ENCODE measurements around the gene SHPK. TPM values are rescaled to one million over a fixed set of nuclear protein-coding genes. Genes with fewer than 3 reads are reported as not detected.

Gene SHPK, protein sequence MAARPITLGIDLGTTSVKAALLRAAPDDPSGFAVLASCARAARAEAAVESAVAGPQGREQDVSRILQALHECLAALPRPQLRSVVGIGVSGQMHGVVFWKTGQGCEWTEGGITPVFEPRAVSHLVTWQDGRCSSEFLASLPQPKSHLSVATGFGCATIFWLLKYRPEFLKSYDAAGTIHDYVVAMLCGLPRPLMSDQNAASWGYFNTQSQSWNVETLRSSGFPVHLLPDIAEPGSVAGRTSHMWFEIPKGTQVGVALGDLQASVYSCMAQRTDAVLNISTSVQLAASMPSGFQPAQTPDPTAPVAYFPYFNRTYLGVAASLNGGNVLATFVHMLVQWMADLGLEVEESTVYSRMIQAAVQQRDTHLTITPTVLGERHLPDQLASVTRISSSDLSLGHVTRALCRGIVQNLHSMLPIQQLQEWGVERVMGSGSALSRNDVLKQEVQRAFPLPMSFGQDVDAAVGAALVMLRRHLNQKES
- 21.8 and 29.0 TPM in 2 replicates for total RNA-seq

DNA sequence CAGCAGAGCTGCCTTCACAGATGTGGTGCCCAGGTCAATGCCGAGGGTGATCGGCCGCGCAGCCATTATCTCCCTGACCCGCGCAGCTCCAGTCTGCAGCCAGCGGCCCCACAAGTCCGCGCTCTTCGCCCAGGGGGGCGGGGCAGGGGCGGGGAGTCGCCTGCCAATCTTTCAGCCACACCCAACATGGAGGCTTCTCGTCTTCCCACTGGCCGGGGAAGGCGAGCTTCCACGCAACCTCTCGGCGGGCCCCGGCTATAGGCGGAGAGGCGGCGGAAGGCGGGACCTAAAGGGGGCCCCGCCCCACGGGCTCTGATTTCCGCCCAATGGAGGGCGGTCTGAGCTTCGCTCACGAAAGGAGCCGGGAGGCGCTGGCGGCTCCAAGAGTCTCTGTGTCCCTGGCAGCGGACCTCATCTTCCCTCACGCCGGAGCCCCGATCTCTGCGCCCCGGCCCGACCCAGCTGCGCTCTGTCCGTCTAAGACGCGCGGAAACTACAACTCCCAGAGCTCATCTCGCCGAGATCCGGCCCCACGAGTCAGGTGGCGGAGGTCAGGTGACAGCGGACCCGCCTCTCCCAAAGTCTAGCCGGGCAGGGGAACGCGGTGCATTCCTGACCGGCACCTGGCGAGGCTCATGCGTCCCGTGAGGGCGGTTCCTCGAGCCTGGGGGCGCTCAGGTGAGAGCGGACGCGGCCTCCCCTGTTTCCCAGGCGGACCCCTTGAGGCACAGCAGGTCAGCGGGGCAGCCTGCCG lies at the start of gene SHPK, which contains the start of gene CTNS:
Gene SHPK (minus strand): TSS at position 97 of the 754 bp plus-strand sequence. CDS start 31 bp downstream, at position 66.
Gene CTNS (plus strand): TSS at position 607 of the 754 bp plus-strand sequence. CDS start 3,447 bp downstream, outside the sequence.
- DNase-seq, result peak; percentile 97

DNA sequence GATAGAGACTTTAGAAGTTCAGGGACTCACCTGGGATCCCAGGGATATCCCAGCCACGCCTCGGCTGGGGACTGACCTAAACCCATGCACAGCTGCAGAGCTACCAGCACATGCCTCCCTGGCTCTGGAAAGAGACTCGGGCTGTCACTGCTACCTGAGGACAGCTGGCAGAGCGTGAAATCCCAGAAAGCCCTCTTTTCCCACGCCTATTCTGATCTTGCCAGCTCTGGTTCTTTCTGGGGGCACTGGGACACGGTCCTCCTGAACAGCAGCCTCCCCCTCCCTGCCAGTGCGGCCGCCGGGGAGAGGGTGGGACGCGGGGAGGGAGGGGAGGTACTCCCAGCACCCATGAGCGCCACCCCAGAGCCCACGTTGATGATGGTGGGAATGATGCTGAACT lies 49.1 kb upstream of the SHPK start:
- no peak for DNase-seq

DNA sequence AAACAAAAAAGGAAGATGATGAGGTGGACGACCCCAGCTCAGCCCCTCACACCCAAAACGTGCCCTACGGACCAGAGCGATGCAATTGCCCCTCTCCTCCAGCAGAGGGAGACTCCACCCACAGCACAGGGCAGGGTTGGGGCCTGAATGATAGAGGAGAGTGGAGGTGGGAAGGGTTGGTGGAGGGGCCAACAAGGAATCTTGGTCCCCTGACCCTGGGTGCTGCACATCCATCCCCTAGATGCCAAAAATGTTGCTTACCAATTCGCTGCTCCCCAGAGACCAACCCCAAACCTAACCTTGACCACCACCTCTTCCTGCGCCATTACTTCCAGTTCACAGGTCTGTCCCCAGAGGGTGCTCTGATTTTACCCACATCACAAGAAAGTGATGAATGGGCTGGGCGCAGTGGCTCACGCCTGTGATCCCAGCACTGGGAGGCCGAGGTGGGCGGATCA lies 47.0 kb upstream of the SHPK start:
- peak; percentile 61 for DNase-seq

DNA sequence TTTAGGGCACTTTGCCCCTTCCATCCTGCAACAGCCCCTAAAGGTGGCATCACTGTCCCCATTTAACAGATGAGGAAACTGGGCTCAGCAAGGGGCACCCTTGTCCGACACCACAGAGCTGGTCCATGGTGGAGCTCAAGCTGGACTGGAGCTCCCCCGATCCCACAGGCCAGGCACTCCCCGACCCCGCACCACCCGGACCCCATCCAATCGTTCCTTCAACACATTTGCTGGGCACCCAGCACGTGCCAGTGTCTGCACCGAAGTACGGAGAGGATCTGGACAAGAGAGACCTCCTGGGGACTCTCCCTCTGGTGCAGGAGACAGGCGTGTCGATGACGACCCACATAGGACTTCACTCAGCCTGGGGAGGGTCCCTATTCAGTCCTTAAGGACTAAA lies 46.0 kb upstream of the SHPK start:
- DNase-seq, result no peak

DNA sequence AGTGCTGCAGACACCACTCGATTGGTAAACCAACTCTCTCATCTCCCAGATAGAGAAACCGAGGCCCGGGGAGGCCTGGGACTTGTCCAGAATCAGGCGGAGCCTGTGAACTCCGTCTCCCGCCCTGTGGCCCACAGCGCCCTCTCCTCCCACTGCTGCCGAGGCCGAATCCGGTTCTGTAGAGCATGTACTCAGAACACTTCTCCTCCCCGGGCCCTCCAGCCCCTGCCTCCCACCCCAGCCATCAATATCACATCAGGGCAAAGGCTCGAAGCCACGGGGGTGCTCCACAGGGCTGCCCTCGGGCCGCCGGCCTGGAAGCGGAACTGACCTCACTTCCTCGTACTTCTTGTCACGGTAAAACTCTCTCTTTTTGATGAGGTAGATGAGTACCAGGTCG lies 45.5 kb upstream of the SHPK start:
- DNase-seq, result no peak

DNA sequence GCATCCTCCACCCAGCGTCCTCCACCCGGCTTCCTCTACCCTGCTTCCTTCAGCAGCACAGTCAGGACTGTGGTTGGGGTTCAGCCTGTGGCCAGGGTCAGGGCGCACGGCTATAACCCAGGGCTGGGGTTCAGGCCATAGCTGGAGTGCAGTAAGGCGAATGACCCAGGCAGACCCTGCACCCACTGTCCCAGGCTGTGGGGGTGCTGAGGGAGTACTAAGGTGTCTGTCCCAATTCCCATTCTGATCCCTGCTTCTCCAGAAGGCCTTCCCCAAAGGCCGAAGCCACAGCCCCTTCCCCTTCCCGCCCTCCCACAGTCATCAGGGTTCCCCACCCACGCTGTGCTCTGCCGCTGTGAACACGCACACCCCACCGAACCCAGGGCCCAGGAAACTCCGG lies 45.0 kb upstream of the SHPK start:
- no peak for DNase-seq

DNA sequence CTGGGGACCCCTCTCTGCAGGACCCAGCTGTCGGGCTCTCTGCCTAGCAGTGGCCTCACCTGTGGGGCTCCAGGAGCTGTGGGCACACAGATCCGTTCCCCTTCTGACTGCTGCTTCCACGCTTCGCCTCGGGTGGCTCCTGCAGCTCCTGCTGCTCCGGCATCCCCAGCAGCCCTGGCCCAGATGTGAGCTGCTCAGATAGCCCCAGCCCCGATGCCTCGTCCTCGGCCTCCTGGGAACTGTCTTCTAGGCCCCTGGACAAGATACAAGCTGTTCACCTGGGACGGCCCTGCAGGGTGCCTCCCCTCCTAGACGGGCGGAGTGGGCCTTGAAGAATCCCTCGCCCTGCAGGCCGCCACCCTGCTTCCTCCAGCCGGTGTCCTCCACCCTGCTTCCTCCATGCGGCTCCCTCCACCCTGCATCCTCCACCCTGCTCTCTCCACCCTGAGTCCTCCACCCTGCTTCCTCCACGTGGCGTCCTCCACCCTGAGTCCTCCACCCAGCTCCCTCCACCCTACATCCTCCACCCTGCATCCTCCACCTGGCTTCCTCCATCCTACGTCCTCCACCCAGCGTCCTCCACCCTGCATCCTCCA lies 43.6 kb upstream of the SHPK start:
- no peak for DNase-seq

DNA sequence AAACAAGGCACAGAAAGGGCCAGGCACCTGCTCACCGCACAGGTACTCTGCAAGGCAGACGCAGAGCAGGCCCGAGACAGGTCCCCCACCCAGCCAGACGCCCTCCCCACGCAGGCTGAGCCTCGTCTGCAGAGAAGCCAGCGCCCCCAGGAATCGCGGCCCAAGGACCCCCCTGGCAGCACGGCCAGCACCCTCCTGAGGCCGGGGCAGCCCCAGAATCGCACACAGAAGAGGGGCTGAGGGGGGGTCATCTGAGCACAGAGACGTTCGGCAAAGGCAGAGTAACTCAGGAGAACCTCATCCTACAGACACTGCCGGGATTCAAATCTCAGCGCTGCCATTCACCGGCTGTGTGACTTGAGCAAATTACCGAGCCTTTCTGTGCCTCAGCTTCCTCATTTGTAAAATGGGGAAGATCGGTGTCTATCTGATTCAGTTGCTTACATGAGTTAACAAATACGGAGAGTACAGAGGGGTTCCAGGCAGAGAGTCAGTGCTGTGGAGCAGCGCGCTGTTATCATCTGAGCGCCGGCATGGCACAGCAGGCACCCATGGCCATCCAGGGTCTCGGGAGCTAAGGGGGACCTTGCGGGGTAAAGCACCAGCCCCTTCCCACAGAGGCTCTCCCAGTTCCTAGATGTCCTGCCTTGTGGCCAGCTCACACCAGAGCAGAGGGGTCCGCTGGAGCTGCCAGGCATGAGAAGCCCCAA lies 42.9 kb upstream of the SHPK start:
- DNase-seq, result no peak

DNA sequence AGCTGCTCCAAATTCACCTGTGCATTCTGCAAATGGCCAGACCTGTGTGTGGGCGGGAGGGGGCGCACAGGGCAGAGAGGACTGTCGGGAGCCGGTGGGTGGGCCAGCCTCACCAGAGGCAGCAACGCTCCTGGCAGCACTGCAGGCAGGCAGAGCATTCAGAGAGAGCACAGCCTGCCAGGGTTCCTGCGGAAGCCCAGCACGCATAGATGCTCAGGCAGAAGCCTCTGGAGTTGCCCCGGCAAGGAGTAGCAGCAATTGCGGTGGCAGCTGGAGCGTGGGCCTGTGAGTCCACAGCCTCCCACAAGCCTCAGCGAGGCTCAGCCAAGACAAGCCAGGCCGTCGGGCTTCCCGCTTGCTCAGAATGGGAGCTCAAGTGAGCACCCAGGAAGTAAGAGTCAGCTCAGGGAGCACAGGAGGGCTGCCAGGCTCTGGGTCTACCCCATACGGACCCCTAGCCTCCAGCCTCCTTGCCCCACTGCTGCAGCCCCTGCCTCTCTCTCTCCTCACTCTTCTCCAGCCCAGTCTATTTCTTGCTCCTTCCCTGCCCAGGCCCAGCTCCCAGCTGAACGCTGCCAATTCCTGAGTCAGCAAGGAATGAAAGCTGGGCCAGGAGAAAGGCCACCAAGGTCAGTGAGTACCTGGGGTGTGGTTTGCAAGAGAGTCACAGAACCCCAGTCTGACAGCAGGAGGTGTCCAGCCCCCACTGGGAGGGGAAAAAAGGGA lies 42.2 kb upstream of the SHPK start:
- DNase-seq, result no peak

DNA sequence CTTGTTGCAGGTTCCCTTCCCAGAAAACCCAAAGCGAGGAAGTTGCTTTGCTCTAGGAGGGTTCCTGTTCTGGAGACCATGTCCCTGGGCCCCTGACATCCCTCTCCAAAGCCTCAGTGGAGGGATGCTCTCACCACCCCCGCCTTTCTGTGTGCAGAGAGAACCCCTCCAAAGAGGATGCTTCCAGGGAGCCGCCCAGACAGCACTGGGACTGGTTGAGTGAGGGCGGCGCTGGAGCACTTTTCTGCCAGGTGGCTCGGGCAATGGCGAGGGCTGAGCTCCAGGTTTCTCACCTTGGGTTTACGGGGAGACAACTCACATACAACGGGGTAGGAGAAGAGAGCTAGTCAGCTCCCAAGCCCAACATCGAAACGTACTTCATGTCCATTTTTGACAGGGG lies 39.8 kb upstream of the SHPK start:
- no peak for DNase-seq

DNA sequence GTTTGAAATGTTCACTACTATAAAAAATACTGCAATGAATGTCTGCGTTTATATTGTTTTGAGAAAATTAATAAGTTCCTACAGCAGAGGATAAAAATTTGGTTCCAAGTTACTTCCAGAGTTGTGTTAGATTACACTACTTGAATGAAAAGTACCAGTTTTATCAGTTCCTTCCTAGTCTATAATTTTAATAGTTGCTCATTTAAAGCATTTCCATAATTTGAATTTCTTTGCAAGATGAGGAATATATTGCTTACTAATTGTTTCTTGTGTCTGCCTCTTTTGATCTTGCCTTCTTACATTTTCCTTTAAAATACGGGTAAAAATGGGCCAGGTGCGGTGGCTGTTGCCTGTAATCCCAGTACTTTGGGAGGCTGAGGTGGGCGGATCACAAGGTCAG lies 36.5 kb upstream of the SHPK start:
- no peak for DNase-seq

DNA sequence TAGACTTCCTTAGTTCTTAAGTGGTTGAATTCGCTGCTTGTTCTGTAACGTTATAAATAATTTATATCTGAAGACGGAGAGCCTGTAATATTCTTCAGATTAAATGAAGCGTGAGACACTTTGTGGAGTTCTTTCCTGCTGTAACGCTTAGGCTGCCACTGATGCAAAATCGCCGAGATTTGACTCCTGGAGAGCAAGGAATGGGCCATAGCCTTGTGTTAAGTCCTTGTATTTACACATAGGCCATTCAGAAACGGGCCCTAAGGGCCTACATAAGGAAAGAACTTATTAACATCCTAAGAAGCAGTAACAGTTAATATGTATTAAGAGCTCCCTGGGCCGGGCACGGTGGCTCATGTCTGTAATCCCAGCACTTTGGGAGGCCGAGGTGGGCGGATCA lies 33.5 kb upstream of the SHPK start:
- no peak for DNase-seq

DNA sequence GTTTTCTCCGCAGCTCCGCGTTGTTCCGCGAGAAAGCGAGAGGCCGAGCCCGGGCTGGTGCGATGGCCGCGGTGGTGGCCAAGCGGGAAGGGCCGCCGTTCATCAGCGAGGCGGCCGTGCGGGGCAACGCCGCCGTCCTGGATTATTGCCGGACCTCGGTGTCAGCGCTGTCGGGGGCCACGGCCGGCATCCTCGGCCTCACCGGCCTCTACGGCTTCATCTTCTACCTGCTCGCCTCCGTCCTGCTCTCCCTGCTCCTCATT lies 33.0 kb upstream of the SHPK start:
- DNase-seq, result no peak

DNA sequence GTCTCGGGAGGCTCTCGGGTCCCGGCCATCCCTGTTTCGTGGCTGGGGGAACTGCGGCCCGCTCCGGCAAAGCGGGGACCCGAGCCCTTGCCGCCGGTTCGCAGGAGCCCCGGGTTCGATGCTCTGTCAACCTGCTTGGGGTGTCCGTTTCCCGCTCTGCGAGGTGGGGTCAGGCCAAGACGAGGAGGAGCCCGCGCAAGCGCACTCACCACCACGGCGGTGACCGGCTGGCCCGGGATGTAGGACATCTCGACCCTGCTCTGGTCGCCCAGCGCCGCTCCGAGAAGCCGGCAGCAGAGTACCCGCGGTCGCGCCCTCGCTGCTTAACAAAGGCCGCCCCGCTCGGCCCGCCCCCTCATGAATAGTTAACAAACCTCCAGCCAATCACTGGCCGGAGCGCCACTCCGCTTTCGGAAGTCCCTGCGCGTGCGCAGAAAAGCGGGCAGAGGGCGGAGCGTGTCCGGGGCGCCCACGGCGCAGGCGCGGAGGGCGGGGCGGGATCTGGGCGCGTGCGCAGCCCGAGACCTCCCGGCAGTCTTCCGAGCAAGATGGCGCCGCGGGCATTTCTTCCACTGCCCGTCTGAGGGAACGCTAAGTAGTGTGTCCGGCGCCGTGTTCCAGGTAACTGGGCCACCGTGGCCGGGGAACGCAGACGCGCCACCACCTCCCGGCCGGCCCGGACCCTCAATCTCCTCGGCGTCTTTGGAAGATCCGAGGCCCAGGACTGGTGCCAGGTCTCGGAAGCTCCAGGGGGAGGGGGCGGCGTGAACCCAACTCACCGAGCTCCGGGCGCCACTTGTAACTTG lies 32.4 kb upstream of the SHPK start, which contains the start of the genes EMC6 and TAX1BP3:
Gene EMC6 (plus strand): TSS at position 534 of the 806 bp plus-strand sequence. CDS start 335 bp downstream, outside the sequence.
Gene TAX1BP3 (minus strand): TSS at position 300 of the 806 bp plus-strand sequence. CDS start 52 bp downstream, at position 248.
- peak; percentile 98 for DNase-seq

DNA sequence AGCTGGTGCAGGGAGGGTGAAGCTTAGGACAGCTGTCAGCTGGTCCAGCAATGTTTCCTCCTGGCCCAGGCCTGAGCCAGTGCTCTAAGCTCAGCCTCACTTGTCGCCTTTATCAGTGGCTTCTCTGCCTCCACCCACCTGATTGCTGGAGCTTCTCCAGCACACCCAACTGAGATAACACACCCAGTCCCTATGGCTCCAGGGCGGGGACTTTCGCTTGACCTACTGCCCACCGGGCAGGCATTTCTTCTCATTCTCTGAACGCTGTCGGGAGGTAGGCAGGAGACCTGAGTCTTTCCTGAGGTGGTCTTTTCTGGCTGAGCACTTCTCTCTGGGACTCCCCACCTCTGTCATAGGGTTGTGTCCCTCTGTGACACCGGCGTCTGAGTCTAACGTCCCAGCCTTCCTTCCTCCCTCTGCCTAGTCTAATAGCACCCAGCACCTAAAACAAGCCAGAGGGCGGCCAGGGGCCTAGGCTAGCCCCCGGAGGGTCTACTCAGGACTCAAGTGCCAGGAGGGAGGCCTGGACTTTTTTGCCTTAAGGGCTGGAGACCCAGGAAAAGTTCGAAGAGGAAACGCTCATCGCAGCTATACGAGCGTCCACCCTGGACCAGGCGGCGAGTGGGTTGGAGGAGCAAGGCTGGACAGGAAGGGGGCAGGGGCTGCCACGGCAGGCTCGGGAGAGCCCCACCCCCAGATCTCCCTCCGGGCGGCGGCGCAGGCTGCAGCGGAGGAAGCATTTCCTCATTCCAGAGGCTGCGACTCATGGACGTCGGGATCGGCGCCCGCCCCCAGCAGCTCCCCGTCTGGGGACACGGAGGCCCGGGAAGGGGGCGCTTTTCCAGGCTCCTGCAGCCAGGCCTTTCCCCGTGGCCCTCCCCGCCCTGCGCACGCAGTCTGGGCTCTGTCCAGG lies 31.6 kb upstream of the SHPK start:
- peak; percentile 94 for DNase-seq

DNA sequence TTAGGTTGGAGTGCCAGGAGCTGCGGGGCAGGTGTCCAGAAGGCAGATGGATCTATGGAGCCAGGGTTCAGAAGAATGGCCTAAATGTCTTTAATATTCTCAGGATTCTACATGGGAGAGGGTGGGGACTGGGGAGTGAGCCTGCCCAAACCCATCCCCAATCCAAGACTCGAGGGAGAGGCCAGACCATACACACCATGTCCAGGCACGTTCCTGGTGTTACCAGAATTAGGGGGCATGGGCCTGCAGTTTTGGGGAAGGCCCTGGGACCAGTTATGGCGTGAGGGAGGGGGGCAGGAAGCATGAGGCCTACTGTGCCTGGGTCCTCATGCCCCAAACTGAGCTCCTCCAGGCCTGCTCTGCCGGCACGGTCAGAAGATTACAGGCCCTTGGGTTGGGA lies 30.5 kb upstream of the SHPK start:
- no peak for DNase-seq

DNA sequence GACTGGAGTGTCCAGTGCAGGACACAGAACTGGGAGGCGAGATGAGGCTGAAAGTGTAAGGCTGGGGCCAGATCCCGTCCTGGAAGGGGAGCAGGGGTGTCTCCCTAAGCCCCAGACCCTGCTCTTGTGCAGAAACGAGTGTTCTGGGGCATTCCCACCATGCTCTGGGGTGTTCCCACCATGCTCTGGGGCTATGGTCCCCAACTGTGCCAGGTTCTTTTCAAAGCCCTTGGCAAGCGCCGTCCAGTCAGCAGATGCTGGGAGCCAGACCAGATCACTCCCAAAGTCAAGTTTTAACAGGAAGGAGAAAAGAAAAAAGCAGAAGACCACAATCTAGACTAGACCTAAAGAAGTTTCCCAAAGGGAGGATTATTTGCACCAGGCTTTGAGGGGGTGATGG lies 29.8 kb upstream of the SHPK start:
- DNase-seq, result no peak

DNA sequence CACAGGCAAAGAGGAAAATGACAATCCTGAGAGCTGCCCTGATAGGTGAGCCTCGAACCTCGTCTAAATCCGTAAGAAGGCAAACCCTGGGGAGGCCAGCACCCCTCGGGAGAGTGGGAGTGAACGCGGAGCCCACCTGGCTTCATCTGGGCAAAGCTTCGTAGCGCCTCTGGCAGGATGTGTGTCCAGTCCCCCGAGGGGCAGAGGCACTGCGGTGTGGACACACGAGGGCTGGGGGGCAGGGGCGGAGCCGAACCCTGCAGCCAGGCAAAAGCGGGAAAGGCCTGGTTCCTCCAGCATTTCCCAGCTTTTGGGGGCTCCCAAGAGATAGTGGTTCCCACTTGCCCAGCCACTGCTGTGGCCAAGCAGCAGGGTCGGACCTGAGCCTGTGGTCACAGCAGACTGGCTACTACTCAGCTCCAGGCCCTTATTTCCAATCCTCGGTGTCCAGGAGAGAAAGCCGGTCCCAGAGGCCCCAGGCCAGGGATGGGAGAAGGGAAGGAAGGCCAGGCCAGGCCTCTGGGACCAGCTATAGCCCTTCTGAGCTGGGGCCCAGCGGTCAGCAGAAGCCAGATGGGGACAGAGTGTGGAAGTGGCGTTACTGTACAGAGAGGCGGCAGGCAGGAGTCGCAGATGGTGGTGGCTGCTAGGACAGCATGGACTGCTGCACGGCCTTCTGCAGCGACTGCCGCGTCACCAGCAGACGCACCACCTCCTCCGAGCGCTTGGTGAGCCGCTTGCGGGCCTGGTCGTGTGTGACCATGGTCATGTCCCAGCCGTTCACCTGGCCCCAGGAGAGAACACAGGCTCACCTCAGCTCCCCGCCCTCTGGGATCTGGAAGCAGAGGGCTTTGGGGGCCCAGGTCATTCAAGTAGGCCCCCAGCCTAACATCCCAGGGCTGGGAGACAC lies 27.3 kb upstream of the SHPK start:
- no peak for DNase-seq

Data from dermis blood vessel endothelial cell (primary cell).